GM20431 (cell line): ENCODE results near the gene RGS3.

Experiments used
- in situ Hi-C: fragments of 300-500 bp; cut with MseI, MboI; formaldehyde crosslinking; loops from one replicate; pipeline ENCODE4 v1.15.0; 2020; ENCODE audit warnings: low sequenced_read_pairs; ENCODE audit not compliant: unreplicated experiment

Gene RGS3

GRCh38 chr9:113591899-113592625 is 128.5 kb downstream of the RGS3 start:
- in situ Hi-C loops = loop anchor here (5.0 kb wide), 1 partner anchor 60 kb away; no protein-coding TSS in a partner anchor

- in situ Hi-C loops = loop anchor here (5.0 kb wide), 1 partner anchor 59 kb away; no protein-coding TSS in a partner anchor
These were observed 129.5 kb downstream of the RGS3 start for GRCh38 chr9:113592876-113593575.

GRCh38 chr9:113593682-113594281 is 130.3 kb downstream of the RGS3 start:
- in situ Hi-C loops = loop anchor here (5.0 kb wide), 1 partner anchor 59 kb away; no protein-coding TSS in a partner anchor

- in situ Hi-C loops = loop anchor here (5.0 kb wide), 1 partner anchor 58 kb away; no protein-coding TSS in a partner anchor
These were observed 131.2 kb downstream of the RGS3 start for GRCh38 chr9:113594484-113595299.

GRCh38 chr9:113596616-113597320 is 133.2 kb downstream of the RGS3 start:
- in situ Hi-C loops = no loop called here

- in situ Hi-C loops = no loop called here
These were observed 134.1 kb downstream of the RGS3 start for GRCh38 chr9:113597390-113598241.

GRCh38 chr9:113598451-113598850 is 134.9 kb downstream of the RGS3 start:
- in situ Hi-C loops = no loop called here

- in situ Hi-C loops = no loop called here
These were observed 135.4 kb downstream of the RGS3 start for GRCh38 chr9:113598883-113599282.

GRCh38 chr9:113599646-113600022 is 136.1 kb downstream of the RGS3 start:
- in situ Hi-C loops = no loop called here

GRCh38 chr9:113600023-113600823 is 136.7 kb downstream of the RGS3 start:
- in situ Hi-C loops = no loop called here

- in situ Hi-C loops = no loop called here
These were observed 137.5 kb downstream of the RGS3 start for GRCh38 chr9:113600871-113601614.

- in situ Hi-C loops = no loop called here
These were observed 138.1 kb downstream of the RGS3 start for GRCh38 chr9:113601656-113602055.

- in situ Hi-C loops = no loop called here
These were observed 138.9 kb downstream of the RGS3 start for GRCh38 chr9:113602126-113603047.

GRCh38 chr9:113603048-113603375 is 139.5 kb downstream of the RGS3 start:
- in situ Hi-C loops = no loop called here

GRCh38 chr9:113603773-113604172 is 140.2 kb downstream of the RGS3 start:
- in situ Hi-C loops = no loop called here

- in situ Hi-C loops = no loop called here
These were observed 140.9 kb downstream of the RGS3 start for GRCh38 chr9:113604393-113604792.
